ENCODE data around the gene TBXA2R.

DNA sequence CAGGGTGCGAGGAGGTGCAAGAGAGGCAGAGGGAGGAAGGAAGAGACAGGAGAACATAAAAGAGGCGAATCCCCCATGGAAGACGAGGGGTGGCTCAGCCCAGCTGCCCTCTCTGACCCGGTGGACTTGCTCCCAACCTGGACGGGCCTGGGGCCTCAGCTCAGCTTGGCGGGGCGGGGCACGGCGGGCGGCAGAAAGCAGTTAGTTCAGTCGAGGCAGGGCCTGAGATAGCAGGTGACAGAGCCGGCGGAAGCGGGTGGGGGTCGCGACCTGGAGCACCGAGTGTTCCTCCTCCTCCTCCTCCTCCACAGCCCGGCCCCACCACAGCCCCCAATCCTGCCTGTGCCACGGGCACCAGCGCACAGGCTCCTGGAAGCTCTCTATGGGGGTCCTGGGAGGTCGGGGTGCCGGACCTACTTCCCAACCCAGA, 26.9 kb upstream of the TBXA2R start:
- TF ChIP-seq POLR2A (IDR thresholded peaks at IDR 0.05) (no peak), CTCF (IDR thresholded peaks at IDR 0.05) (no peak), POLR2AphosphoS5 (IDR thresholded peaks at IDR 0.05) (no peak), EP300 (IDR thresholded peaks at IDR 0.05; ENCODE audit: low read depth) (no peak)

Measured in transverse colon (tissue), 4 donors.